ENCODE measurements around the gene TRABD.

- no peak for TF ChIP-seq CTCF (IDR thresholded peaks at IDR 0.05)
- no peak for TF ChIP-seq POLR2AphosphoS5 (IDR thresholded peaks at IDR 0.05; ENCODE audit: low read depth, low read length)
- no peak for TF ChIP-seq SIN3A (IDR thresholded peaks at IDR 0.05; ENCODE audit: borderline replicate concordance, insufficient read depth, low read depth, low read length)
- no peak for TF ChIP-seq TCF7L2 (IDR thresholded peaks at IDR 0.05; ENCODE audit: low read depth, low read length)
- TF ChIP-seq REST (IDR thresholded peaks at IDR 0.05; ENCODE audit: insufficient read depth in 1 of 2, low read depth in 2 of 2, low read length in 1 of 2) = no peak
Observed at GRCh38 chr22:50219800-50220602, 34.3 kb downstream of the TRABD start.
